CD4-positive, alpha-beta memory T cell (primary cell): ENCODE results near the gene JARID2. TPM values are rescaled to one million over a fixed set of nuclear protein-coding genes. Genes with fewer than 3 reads are reported as not detected.

Experiments
- CTCF ChIA-PET: fragments of 350-600 bp; sonication (Branson Sonifier 250); formaldehyde crosslinking; loops from one replicate; lab custom pipeline; 2021; ENCODE audit warnings: inconsistent platforms; ENCODE audit not compliant: partially characterized antibody; lab: Charles Lee
- POLR2A ChIA-PET: fragments of 350-600 bp; sonication (Branson Sonifier 250); formaldehyde crosslinking; loops from one replicate; lab custom pipeline; 2021; ENCODE audit not compliant: partially characterized antibody; lab: Charles Lee
- DNase-seq, 5 donors: peaks; one replicate each; pipeline versions ENCODE4 v3.0.0 to v3.0.0-alpha.2; 2020 to 2022; ENCODE audit warnings: mixed read lengths in 1 of 5
- H3K27ac ChIP-seq: one replicate; pipeline ENCODE4 v1.7.0; 2013; ENCODE audit warnings: low read depth, low read length
- H3K27me3 ChIP-seq: 2 replicates; pipeline ENCODE4 v1.7.0; 2013; ENCODE audit warnings: mild to moderate bottlenecking, low read length, moderate library complexity; ENCODE audit not compliant: insufficient read depth
- H3K36me3 ChIP-seq: 2 replicates; pipeline ENCODE4 v1.7.0; 2013; ENCODE audit warnings: mild to moderate bottlenecking, low read length, moderate library complexity; ENCODE audit not compliant: insufficient read depth
- H3K4me1 ChIP-seq: 2 replicates; pipeline ENCODE4 v1.7.0; 2013; ENCODE audit warnings: mild to moderate bottlenecking, low read length, moderate library complexity; ENCODE audit not compliant: insufficient read depth
- H3K4me3 ChIP-seq, 2 donors: one replicate each; pipeline ENCODE4 v1.7.0; 2013; ENCODE audit warnings: low read length in 2 of 2, mild to moderate bottlenecking in 1 of 2
- H3K9me3 ChIP-seq, 2 donors: one replicate each; pipeline ENCODE4 v1.7.0; 2013; ENCODE audit warnings: low read length in 2 of 2, control low read depth in 1 of 2; ENCODE audit not compliant: control insufficient read depth in 1 of 2
- H3K27ac Mint-ChIP-seq, 7 donors: one replicate each; pipeline ENCODE4 v1.8.0; 2020 to 2021; ENCODE audit warnings: mixed read lengths in 7 of 7, mild to moderate bottlenecking in 6 of 7, inconsistent platforms in 3 of 7, moderate library complexity in 3 of 7
- H3K27me3 Mint-ChIP-seq, 2 donors: one replicate each; pipeline ENCODE4 v1.8.0; 2020 to 2021; ENCODE audit warnings: mixed read lengths in 2 of 2
- H3K36me3 Mint-ChIP-seq, 2 donors: one replicate each; pipeline ENCODE4 v1.8.0; 2020 to 2021; ENCODE audit warnings: mixed read lengths in 2 of 2, inconsistent platforms in 1 of 2, mild to moderate bottlenecking in 1 of 2
- H3K4me1 Mint-ChIP-seq, 4 donors: one replicate each; pipeline ENCODE4 v1.8.0; 2020 to 2021; ENCODE audit warnings: mixed read lengths in 4 of 4, mild to moderate bottlenecking in 1 of 4
- H3K4me3 Mint-ChIP-seq, 8 donors: one replicate each; pipeline ENCODE4 v1.8.0; 2020 to 2021; ENCODE audit warnings: mixed read lengths in 8 of 8, mild to moderate bottlenecking in 7 of 8, moderate library complexity in 6 of 8, inconsistent platforms in 3 of 8
- H3K9me3 Mint-ChIP-seq, 8 donors: one replicate each; pipeline ENCODE4 v1.8.0; 2020 to 2021; ENCODE audit warnings: mixed read lengths in 8 of 8, mild to moderate bottlenecking in 5 of 8, inconsistent platforms in 3 of 8, moderate library complexity in 1 of 8
- intact Hi-C: fragments of 100-400 bp; cut with micrococcal nuclease; formaldehyde crosslinking; loops from one replicate; pipeline ENCODE4 v1.15.1; 2023
- polyA plus RNA-seq, 2 donors: library from polyadenylated mRNA; unstranded; fragments of 300-500 nt; fragmentation: Illumina TruSeq; gene quantifications; one replicate each; pipeline ENCODE4 v1.2.3, GENCODE V29; 2021
- total RNA-seq, 2 experiments: library from RNA; stranded (reverse); gene quantifications; one replicate each; pipeline ENCODE4 v1.2.3, GENCODE V29; 2021

JARID2 gene
- total and polyA plus RNA-seq, 4 experiments from 2014 or later: 2.4 to 21.6 (median 16.0) TPM

DNA sequence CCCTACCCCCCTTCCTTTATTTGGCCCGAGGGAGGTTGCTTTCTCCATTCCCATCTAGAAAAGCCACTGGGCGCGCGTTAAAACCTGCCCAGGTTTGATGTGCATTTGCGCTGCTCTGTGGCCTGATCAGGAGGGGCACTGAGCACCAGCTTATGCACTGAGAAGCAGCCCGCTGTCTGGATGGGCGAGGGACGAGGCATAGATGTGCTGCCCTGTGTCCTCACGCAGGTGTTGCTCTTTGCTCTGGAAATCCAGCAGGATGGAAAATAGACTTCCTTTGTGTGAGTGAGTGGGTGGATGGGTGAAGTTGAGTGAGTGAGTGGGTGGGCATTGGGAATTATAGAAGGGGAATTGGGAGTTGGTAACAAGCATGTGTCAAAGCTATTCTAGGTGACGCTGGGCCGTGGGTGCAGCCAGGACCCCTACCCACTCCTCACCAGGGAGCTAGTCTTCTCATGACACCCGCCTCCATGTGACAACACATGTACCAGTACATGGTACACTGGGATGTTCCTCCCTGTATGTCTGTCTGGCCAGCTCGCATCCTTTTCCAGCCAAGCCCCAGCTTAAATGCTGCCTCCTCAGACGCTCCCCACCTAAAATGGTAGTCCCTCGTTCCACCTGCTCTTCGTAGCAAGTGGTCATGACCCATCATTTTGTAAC, 254.3 kb downstream of the JARID2 start:
- ChIA-PET CTCF (no interaction called here), POLR2A (no interaction called here)
- Histone ChIP-seq H3K36me3 (peaks cover 70% of the 10 kb centered on the region), H3K27ac (no peak overlapping the region), H3K27me3 (no peaks in the 10 kb centered on the region), H3K9me3 (no peaks in the 10 kb centered on the region), H3K4me3 (no peak overlapping the region), H3K4me1 (no peaks in the 10 kb centered on the region)
- Mint-ChIP-seq H3K27ac (peak overlapping the region in 1 of 7 donors; percentile 59), H3K4me3 (no peak overlapping the region), H3K9me3 (no peaks in the 10 kb centered on the region), H3K27me3 (no peaks in the 10 kb centered on the region), H3K36me3 (peaks cover 38 to 76% of the 10 kb centered on the region in 2 donors), H3K4me1 (peaks cover 0 to 8% (median 5%) of the 10 kb centered on the region in 4 donors)
- intact Hi-C loops: no loop called here
- DNase-seq: no peak

DNA sequence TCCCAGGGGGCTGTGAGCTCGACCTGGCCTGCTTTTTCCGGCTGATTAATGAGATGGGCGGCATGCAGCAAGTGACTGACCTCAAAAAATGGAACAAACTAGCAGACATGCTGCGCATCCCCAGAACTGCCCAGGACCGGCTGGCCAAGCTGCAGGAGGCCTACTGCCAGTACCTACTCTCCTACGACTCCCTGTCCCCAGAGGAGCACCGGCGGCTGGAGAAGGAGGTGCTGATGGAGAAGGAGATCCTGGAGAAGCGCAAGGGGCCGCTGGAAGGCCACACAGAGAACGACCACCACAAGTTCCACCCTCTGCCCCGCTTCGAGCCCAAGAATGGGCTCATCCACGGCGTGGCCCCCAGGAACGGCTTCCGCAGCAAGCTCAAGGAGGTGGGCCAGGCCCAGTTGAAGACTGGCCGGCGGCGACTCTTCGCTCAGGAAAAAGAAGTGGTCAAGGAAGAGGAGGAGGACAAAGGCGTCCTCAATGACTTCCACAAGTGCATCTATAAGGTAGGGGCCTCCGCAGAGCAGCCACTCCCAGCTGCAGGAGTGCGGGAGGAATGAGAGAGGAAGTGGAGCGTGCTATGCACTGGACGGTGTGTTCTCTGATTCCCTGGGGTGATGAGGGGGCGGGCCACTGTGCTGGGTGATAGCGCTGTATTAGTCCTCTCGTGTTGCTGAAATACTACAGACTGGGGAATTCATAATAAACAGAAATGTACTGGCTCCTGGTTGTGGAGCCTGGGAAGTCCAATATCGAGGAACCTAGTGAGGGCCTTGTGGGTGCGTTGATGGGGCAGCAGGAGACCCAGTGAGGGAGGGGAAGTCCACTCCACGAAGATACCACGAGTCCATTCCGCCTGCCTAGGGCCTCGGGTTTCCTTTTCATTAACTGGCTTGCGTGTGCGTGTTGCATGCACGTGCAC, 255.3 kb downstream of the JARID2 start:
- H3K27ac ChIP-seq: no peak overlapping the region
- peaks cover 0 to 1% (median 0%) of the 10 kb centered on the region in 8 donors for H3K9me3 Mint-ChIP-seq
- no peak for DNase-seq
- no peak overlapping the region for H3K4me3 Mint-ChIP-seq
- no peak overlapping the region for H3K4me3 ChIP-seq
- H3K27me3 Mint-ChIP-seq: no peaks in the 10 kb centered on the region
- CTCF ChIA-PET: no interaction called here
- H3K36me3 ChIP-seq: peaks cover 75% of the 10 kb centered on the region
- H3K4me1 Mint-ChIP-seq: peaks cover 0 to 4% (median 3%) of the 10 kb centered on the region in 4 donors
- H3K4me1 ChIP-seq: no peaks in the 10 kb centered on the region
- POLR2A ChIA-PET: no interaction called here
- H3K36me3 Mint-ChIP-seq: peaks cover 37 to 76% of the 10 kb centered on the region in 2 donors
- H3K9me3 ChIP-seq: no peaks in the 10 kb centered on the region
- no peaks in the 10 kb centered on the region for H3K27me3 ChIP-seq
- intact Hi-C loops: no loop called here
- H3K27ac Mint-ChIP-seq: peak overlapping the region in 2 of 7 donors; percentile 59 to 70

DNA sequence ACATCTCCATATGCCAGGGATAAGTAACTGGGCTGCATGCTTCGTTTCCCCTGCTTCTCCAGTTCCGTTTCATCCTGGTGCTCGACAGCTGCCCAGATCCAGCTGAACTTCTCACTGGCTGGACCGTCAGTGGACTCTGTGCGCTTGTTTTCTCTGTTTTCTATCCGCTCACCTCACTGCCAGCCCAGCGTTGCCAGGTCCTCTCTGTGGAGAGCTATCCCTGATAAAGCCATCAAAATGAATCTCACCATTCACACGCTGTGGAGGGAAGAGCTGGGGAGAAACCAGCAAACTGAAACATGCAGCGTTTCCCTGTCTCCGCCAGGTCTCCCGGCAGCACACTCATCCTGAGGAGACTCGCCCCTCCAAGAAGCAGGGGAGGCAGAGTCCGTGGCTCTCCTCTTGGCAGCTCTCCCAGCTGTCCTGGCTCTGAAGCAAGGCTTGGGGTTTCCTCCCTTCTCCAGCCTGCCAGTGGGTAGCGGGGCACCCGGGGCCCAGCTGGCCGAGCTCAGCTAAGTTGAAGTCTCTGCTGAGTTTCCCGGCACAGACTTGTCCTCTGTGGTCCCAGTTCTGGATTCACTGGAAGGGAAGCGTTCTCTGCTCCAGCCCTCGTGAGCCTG, 256.1 kb downstream of the JARID2 start:
- H3K4me1 ChIP-seq: no peaks in the 10 kb centered on the region
- Mint-ChIP-seq H3K4me3 (no peak overlapping the region), H3K4me1 (peaks cover 0 to 4% (median 3%) of the 10 kb centered on the region in 4 donors), H3K27me3 (no peaks in the 10 kb centered on the region), H3K27ac (peak overlapping the region in 1 of 7 donors; percentile 77), H3K9me3 (peaks cover 0 to 1% (median 0%) of the 10 kb centered on the region in 8 donors), H3K36me3 (peaks cover 41 to 81% of the 10 kb centered on the region in 2 donors)
- ChIA-PET POLR2A (no interaction called here), CTCF (no interaction called here)
- H3K36me3 ChIP-seq: peaks cover 78% of the 10 kb centered on the region
- DNase-seq: no peak
- H3K4me3 ChIP-seq: no peak overlapping the region
- no peaks in the 10 kb centered on the region for H3K27me3 ChIP-seq
- no peak overlapping the region for H3K27ac ChIP-seq
- no peaks in the 10 kb centered on the region for H3K9me3 ChIP-seq
- intact Hi-C loops: no loop called here

DNA sequence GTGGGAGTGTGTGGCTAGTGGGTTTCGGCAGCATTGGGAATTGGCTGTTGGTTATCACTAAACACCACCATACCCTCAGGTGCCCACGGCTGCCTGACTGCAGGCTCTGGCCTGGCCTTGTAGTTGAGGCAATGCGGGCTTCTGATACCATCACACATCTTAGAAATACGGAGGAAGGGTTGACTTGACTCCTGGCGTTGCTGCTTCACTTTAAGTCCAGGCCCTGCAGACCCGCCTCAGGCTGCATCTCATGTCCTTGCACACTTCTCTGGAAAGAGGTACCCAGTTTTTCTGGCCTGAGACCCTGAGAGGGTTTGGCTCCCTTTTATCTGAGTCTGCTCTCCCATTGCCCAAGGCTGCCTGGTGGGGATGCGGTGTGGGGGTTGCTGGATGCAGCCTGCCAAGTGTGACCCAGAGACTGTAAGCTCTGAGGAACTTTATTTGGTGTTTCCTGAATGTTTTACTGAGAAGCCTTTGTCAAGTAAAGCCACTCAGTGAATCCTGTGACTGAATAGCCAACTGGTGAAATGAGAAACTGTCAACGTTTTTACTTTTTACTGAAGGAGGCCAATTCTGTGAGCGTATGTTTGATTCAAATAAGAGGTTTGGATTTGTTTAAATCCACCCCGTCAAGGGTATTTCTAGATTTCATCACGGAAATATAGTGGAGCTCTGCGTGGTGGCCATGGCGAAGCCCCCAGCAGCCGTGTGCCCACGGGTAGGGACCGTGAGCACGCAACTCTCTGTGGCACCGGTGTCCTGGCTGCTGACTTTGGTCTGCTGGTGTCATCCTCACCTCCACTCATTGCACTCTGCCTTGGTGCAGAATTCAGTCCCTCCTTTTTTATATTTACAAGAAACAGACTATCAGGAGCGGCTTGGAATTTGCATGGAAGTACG, 256.8 kb downstream of the JARID2 start:
- Mint-ChIP-seq H3K9me3 (peaks cover 0 to 1% (median 0%) of the 10 kb centered on the region in 8 donors), H3K4me1 (peaks cover 0 to 4% (median 3%) of the 10 kb centered on the region in 4 donors), H3K4me3 (no peak overlapping the region), H3K27ac (peak overlapping the region in 1 of 7 donors; percentile 78), H3K27me3 (no peaks in the 10 kb centered on the region), H3K36me3 (peaks cover 44 to 86% of the 10 kb centered on the region in 2 donors)
- CTCF ChIA-PET: no interaction called here
- DNase-seq: no peak
- Histone ChIP-seq H3K4me1 (no peaks in the 10 kb centered on the region), H3K36me3 (peaks cover 82% of the 10 kb centered on the region), H3K27me3 (no peaks in the 10 kb centered on the region), H3K27ac (no peak overlapping the region), H3K4me3 (no peak overlapping the region), H3K9me3 (no peaks in the 10 kb centered on the region)
- POLR2A ChIA-PET: no interaction called here
- intact Hi-C loops: no loop called here

DNA sequence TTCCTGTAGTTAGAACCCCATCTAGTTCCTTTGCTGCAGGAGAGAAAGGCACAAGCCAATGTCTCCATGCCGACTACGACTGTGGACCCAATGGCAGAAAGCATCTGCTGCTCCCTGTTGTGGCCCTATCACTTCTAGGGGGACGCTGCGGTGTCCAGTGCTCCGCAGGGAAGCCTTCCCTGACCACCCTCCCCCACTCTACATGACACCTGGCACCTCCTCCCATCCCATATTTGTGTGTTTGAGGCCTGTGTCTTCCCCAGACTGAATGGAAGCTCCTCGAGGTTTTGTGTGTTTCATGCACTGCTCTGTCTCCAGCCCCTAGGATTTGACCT, 257.4 kb downstream of the JARID2 start:
- intact Hi-C loops: no loop called here
- Mint-ChIP-seq H3K4me3 (no peak overlapping the region), H3K36me3 (peaks cover 45 to 83% of the 10 kb centered on the region in 2 donors), H3K27me3 (no peaks in the 10 kb centered on the region), H3K4me1 (peaks cover 0 to 4% (median 2%) of the 10 kb centered on the region in 4 donors), H3K27ac (peak overlapping the region in 3 of 7 donors; percentile 42 to 79 (median 74)), H3K9me3 (peaks cover 0 to 1% (median 0%) of the 10 kb centered on the region in 8 donors)
- Histone ChIP-seq H3K4me3 (no peak overlapping the region), H3K27me3 (no peaks in the 10 kb centered on the region), H3K4me1 (no peaks in the 10 kb centered on the region), H3K36me3 (peaks cover 77% of the 10 kb centered on the region), H3K9me3 (no peaks in the 10 kb centered on the region), H3K27ac (no peak overlapping the region)
- POLR2A ChIA-PET: no interaction called here
- CTCF ChIA-PET: no interaction called here
- no peak for DNase-seq

DNA sequence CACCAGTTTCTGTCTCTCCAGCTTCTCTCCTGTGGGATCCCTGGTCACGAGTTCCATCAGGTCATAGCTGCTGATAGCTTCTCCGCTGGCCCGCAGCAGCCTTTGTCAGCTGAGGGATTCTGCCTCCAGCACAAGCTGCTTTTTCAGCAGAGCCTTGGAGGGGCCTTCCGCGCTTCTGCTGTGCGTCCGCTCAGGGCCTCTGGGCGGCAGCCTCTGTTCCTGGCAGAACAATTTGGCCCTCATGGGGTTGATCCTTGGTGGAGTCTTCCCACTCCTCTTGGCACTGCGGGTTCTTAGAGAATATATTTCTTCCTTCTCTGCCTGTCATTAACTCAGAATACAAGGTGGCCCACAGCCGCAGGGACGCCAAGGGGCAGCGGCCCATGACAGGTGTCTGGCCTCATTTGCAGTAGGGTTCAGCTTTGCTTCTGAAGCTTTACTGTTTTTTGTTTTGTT, 258.2 kb downstream of the JARID2 start:
- Mint-ChIP-seq H3K36me3 (peaks cover 49 to 86% of the 10 kb centered on the region in 2 donors), H3K9me3 (peaks cover 0 to 1% (median 0%) of the 10 kb centered on the region in 8 donors), H3K27ac (peak overlapping the region in 2 of 7 donors; percentile 74 to 82), H3K4me3 (no peak overlapping the region), H3K27me3 (no peaks in the 10 kb centered on the region), H3K4me1 (peaks cover 0 to 4% (median 2%) of the 10 kb centered on the region in 4 donors)
- H3K4me1 ChIP-seq: no peaks in the 10 kb centered on the region
- intact Hi-C loops: no loop called here
- CTCF ChIA-PET: no interaction called here
- no peak for DNase-seq
- H3K9me3 ChIP-seq: no peaks in the 10 kb centered on the region
- H3K27ac ChIP-seq: no peak overlapping the region
- no peaks in the 10 kb centered on the region for H3K27me3 ChIP-seq
- H3K4me3 ChIP-seq: no peak overlapping the region
- POLR2A ChIA-PET: interaction anchor here (0.6 kb wide), 1 partner anchor 116 kb away, joined by 3 read pairs; no protein-coding TSS in a partner anchor
- peaks cover 78% of the 10 kb centered on the region for H3K36me3 ChIP-seq
